ENCODE measurements around the gene QPRT.

GRCh38 chr16:29662729-29663015 lies 16.3 kb upstream of the QPRT start:
- no peak for TF ChIP-seq CTCF (conservative IDR thresholded peaks at IDR 0.05; ENCODE audit: low read depth, low read length)
- TF ChIP-seq EZH2 (IDR thresholded peaks at IDR 0.05; ENCODE audit: borderline replicate concordance, low read depth, low read length, poor library complexity, severe bottlenecking) = no peak

All from A673 (cell line).